ENCODE measurements around the gene HNF4A.

Gene HNF4A

GRCh38 chr20:44406572-44407137 is 51.2 kb downstream of the HNF4A start:
- no peak for DNase-seq

GRCh38 chr20:44407402-44408184 is 52.1 kb downstream of the HNF4A start:
- DNase-seq, result no peak

- DNase-seq, result no peak
These were observed 53.7 kb downstream of the HNF4A start for GRCh38 chr20:44409132-44409600.

- DNase-seq, result no peak
These were observed 55.1 kb downstream of the HNF4A start for GRCh38 chr20:44410583-44411019.

GRCh38 chr20:44411020-44411756 is 55.7 kb downstream of the HNF4A start:
- DNase-seq, result no peak

GRCh38 chr20:44411757-44412401 is 56.4 kb downstream of the HNF4A start:
- DNase-seq, result no peak

- DNase-seq, result no peak
These were observed 57.1 kb downstream of the HNF4A start for GRCh38 chr20:44412402-44413144.

GRCh38 chr20:44413575-44414345 is 58.3 kb downstream of the HNF4A start:
- no peak for DNase-seq

GRCh38 chr20:44414346-44414714 is 58.8 kb downstream of the HNF4A start:
- DNase-seq, result no peak

GRCh38 chr20:44414808-44415207 is 59.3 kb downstream of the HNF4A start:
- DNase-seq, result no peak

- DNase-seq, result no peak
These were observed 60.6 kb downstream of the HNF4A start for GRCh38 chr20:44415833-44416715.

GRCh38 chr20:44418069-44418905 is 62.8 kb downstream of the HNF4A start:
- no peak for DNase-seq

GRCh38 chr20:44419131-44419844 is 63.8 kb downstream of the HNF4A start:
- DNase-seq, result no peak

- DNase-seq, result no peak
These were observed 65.0 kb downstream of the HNF4A start for GRCh38 chr20:44420497-44420896.

GRCh38 chr20:44422083-44422482 is 66.6 kb downstream of the HNF4A start:
- DNase-seq, result no peak

- no peak for DNase-seq
These were observed 68.0 kb downstream of the HNF4A start for GRCh38 chr20:44423480-44423879.

GRCh38 chr20:44424039-44424495 is 68.6 kb downstream of the HNF4A start:
- DNase-seq, result no peak

- DNase-seq, result no peak
These were observed 70.4 kb downstream of the HNF4A start for GRCh38 chr20:44425923-44426322.

Data from T-helper 1 cell (primary cell).